Amygdala (tissue), 56 donors: ENCODE measurements around the gene PARD3B.
A peak's percentile ranks its signal among the peaks of the same experiment; 100 is the strongest.

Experiments used
- DNase-seq, 56 donors: peaks; one replicate each; lab custom pipeline; 2025; lab: John Stamatoyannopoulos, UW

PARD3B gene

DNA sequence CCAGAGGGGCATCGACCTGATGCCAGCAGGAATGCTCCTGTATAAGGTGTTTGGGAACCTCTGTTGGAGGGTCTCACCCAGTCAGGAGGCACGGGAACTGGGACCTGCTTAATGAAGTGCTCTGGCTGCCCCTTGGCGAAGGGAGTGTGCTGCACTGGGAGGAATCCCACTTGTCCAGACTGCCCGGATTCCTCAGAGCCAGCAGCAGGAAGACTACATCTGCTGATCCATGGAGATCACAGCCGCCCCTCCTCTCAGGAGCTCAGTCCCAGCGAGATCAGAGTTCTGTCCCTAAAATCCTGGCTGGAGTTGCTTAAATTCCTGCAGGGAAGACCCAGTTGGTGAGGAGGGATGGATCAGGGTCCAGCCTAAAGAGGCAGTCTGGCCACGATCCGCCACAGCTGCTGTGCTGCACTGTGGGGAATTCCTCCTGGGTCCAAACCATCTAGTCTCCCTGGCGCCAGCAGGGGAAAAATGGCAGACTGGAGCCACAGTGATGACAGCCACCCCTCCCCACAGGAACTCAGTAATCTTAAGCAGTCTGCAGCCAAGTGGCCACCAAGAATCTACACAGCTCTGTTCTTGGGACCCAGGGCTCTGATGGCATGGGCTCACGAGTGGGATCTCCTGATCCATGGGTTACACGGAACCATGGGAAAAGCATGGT lies 1060.5 kb downstream of the PARD3B start:
- DNase-seq = no peak

DNA sequence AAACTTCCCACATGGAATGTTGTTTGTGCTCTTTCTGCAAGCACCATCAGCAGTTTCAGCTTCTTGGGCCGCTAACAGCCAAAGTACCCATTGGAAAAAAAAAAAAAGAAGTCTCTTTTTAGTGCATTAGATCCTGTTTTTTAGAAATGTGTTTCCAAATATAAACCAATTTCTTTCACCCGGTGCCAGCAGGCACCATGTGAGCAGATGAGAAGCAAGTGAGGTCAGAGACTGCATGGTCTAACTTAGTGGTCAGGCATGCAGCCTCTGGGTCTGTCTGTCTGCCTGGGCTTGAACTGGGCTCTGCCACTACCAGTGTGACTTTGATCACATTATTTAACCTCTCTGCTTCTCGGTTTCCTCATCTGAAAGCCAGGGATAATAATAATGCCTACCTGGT lies 1061.9 kb downstream of the PARD3B start:
- peak in 2 of 56 donors; percentile 1 to 5 for DNase-seq

GRCh38 chr2:205609113-205609512 lies 1063.8 kb downstream of the PARD3B start:
- DNase-seq = no peak

DNA sequence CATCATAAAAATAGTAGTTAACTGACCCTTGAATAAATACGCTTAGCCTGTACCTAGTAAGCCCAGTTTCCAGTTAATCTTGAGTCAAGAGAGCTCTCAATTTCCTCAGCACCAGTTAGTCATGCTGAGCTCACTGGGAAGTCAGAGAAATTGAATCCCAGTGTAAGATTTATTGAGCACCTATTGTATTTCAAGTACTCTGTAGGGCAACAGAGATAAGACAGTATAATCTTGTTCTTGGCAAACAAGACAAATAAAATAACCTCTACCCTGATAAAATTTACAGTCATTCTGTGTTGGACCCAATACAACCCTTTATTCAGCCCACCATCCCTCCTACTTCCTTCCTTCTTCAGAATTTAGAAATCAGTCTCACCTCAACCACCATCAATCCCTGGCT lies 1065.2 kb downstream of the PARD3B start:
- no peak for DNase-seq

DNA sequence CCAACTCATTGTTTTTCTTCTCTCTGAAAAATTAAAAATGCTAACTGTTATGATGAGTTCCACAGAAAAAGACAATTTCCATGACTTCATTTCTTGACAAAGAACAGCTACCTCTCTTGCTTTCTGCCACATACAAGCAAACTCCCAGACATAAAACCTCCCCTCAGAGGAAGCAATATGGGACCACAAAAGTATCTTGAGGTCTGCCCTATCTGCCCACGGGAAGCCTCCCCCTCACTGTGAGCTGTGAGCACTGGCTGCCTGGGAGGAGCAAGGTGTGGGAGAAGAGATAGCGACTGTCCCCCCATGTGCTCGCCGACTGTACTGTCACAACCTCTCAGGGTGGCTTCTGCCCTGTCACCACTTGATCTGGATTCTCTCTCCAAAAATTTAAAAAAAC lies 1067.4 kb downstream of the PARD3B start:
- no peak for DNase-seq

- DNase-seq = no peak
Observed at GRCh38 chr2:205613970-205614559, 1068.8 kb downstream of the PARD3B start.

DNA sequence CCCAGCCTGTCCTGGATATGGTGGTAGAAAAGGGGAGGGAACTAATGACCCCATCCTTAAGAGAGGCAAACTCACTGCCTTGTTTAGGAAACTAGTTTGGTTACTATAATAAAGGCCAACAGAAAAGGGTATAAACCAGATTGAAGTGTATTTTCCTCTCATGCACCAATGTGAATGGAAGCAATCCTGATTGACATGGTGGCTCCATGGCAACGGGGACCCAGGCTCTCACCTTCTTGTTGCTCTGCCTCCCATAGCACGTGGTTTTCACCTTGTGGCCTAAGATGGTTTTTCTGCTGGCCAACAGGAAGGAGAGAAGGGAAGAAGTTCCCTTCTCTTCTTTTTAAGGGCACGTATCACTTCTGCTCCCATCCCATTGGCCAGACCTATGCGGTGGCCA lies 1069.7 kb downstream of the PARD3B start:
- DNase-seq = no peak

GRCh38 chr2:205617905-205618304 lies 1072.6 kb downstream of the PARD3B start:
- DNase-seq = no peak

DNA sequence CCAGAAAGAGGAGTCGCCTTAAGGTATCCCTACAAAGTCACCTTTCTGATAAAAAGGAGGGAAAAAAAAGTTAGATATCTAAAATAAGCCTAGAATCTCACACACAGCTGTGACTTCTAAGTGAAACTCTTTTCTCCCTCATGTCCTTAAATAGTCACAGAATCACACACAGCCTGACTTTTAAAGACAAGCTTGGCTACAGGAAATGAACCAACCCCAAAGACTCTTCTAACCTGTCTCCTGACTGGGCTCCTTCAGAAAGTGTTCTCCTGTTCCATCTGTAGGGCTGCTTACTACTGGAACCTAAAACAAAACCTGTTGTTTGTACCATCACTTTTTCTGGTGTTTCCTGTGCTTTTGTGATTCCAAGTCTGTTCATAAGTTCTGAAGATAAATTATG lies 1074.3 kb downstream of the PARD3B start:
- no peak for DNase-seq

- DNase-seq = no peak
Observed at GRCh38 chr2:205627085-205627484, 1081.8 kb downstream of the PARD3B start.

- DNase-seq = no peak
Observed at GRCh38 chr2:205628422-205628821, 1083.1 kb downstream of the PARD3B start.

DNA sequence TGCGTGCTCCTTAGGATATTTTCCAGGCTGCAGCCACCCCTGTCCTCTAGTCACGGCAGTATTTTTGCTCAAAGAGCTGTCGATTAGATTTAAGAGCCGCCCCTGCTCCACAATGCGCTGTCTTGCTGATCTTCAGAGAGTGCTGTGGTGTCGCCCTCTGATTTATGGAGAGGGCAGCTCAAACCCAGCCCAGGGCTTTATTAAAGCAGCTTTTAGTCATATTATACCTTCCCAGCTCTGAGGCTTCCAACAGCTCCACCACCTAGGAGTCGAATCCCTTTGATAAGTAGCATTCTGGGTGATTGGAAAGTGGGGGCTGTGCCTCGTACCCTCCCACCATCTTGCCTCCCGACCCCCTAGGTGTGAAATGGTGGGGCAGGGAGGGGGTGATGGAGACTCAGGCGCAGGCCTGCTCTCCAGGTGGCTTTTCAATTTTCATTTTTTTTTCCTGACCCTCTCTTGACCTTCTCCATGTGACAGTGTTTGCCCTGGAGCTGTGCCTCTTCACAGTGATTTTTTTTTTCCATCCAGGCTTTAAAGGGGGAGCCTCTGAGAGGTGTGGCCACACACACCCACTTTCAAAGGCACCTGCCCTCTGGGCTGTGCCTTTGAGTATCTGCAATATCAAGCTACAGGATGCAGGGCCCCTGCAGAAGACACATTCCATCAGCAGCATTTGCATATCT lies 1084.0 kb downstream of the PARD3B start:
- DNase-seq = no peak

GRCh38 chr2:205633994-205634393 lies 1088.7 kb downstream of the PARD3B start:
- no peak for DNase-seq

DNA sequence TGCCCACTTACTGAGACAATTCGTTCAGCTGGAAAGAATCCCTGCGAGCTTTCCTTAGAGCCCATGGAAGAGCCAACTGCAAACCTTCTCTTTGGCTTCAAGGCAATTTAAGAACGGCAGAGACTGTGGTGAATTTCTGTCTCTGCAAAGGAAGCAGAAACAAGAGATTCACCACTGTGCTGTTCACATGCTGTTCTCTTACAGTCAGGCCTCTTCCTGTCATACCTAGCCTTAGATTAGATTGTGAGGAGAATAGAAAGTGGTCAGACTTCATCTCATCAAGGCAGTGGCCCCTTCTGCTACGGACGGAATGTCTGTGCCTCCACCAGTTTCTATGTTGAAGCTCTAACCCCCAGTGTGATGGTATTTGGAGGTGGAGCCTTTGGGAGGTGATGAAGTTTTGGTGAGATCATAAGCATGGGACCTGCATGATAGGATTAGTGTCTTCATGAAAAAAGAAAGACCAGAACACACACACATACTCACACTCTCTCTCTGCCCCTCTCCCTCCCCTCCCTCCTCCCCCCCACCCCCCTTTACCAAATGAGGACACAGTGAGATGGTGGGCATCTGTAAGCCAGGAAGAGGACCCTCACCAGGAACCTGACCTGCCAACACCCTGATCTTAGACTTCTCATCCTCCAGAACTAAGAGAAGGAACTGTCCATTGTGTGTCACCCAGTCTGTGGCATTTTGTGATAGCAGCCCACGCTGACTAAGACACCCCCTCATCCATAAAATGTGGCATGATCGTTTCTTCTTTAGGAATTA lies 1091.5 kb downstream of the PARD3B start:
- DNase-seq = no peak

DNA sequence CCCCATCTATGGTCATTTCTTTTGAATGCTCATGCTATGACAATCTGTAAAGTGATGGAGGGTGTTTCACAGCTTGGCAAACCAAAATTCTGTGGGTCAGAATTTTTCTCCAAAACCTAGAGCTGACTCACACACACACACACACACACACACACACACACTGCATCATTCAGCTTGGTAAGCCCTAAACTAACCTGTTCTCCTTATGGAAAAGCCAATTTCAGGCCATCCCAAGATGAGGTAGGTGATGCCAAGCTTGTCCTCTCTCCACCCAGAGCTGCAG lies 1092.0 kb downstream of the PARD3B start:
- no peak for DNase-seq

- DNase-seq = no peak
Observed at GRCh38 chr2:205637779-205638503, 1092.7 kb downstream of the PARD3B start.

- no peak for DNase-seq
Observed at GRCh38 chr2:205640716-205641115, 1095.4 kb downstream of the PARD3B start.

GRCh38 chr2:205642599-205643356 lies 1097.5 kb downstream of the PARD3B start:
- DNase-seq = no peak

- DNase-seq = no peak
Observed at GRCh38 chr2:205643391-205643885, 1098.2 kb downstream of the PARD3B start.

DNA sequence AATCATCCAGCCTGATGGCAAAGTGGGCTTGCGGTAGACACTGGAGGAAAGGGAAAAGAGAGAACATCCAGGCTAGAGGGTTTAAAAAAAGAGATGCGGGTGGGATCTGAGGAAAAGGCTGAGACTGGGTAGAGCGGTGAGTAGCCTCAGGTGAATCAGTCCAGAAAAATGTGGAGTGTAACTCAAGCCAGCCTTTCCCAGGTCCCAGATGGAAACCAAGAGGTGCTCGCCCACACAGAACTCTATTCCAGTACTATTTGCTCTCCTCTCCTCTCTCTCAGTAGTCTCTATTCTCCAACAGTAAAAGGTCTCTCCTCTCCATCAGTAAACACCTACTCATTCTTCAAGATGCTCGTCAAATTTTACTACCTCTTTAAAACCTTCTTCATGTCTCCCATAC lies 1098.7 kb downstream of the PARD3B start:
- no peak for DNase-seq
